GM12875 (cell line): ENCODE results near the gene TCIRG1.

Experiments used
- H3K4me3 ChIP-seq: one replicate; pipeline ENCODE4 v1.5.1; 2011; ENCODE audit warnings: low read depth, low read length, control low read depth
- TF ChIP-seq, protein P1 (sequence below): IDR thresholded peaks from 2 replicates; pipeline ENCODE4 v1.5.1; 2011; ENCODE audit warnings: low read depth, mild to moderate bottlenecking, control low read depth, inconsistent platforms, low read length, moderate library complexity, borderline replicate concordance; ENCODE audit not compliant: insufficient read depth

TCIRG1 gene

DNA sequence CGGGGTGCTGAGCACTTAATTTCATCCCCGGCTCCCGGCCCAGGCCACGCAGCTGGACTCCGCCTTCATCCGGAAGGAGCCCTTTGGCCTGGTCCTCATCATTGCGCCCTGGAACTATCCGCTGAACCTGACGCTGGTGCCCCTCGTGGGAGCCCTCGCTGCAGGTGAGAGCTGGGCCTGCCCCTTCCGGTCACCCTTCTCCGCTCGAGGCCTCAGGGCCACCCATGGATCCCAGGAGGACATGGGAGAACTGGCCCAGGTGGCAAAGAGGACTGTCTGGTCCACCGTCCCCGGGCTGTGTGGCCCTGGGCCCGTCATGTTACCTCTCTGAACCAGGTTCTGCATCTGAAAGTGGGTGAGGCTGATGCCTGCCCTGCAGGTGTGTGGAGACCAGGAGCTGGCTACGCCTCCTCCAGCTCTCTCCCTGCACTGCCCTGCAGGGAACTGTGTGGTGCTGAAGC, 20.1 kb upstream of the TCIRG1 start:
- TF ChIP-seq, protein P1, sequence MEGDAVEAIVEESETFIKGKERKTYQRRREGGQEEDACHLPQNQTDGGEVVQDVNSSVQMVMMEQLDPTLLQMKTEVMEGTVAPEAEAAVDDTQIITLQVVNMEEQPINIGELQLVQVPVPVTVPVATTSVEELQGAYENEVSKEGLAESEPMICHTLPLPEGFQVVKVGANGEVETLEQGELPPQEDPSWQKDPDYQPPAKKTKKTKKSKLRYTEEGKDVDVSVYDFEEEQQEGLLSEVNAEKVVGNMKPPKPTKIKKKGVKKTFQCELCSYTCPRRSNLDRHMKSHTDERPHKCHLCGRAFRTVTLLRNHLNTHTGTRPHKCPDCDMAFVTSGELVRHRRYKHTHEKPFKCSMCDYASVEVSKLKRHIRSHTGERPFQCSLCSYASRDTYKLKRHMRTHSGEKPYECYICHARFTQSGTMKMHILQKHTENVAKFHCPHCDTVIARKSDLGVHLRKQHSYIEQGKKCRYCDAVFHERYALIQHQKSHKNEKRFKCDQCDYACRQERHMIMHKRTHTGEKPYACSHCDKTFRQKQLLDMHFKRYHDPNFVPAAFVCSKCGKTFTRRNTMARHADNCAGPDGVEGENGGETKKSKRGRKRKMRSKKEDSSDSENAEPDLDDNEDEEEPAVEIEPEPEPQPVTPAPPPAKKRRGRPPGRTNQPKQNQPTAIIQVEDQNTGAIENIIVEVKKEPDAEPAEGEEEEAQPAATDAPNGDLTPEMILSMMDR, result no peak
- H3K4me3 ChIP-seq, result no peak overlapping the region

GRCh38 chr11:68019486-68019885, 19.3 kb upstream of the TCIRG1 start:
- no peak overlapping the region for H3K4me3 ChIP-seq
- TF ChIP-seq, protein P1, result no peak

GRCh38 chr11:68020575-68020974, 18.2 kb upstream of the TCIRG1 start:
- no peak overlapping the region for H3K4me3 ChIP-seq
- TF ChIP-seq, protein P1, result peak; percentile 19; the same call in 1 of the 2 replicates

DNA sequence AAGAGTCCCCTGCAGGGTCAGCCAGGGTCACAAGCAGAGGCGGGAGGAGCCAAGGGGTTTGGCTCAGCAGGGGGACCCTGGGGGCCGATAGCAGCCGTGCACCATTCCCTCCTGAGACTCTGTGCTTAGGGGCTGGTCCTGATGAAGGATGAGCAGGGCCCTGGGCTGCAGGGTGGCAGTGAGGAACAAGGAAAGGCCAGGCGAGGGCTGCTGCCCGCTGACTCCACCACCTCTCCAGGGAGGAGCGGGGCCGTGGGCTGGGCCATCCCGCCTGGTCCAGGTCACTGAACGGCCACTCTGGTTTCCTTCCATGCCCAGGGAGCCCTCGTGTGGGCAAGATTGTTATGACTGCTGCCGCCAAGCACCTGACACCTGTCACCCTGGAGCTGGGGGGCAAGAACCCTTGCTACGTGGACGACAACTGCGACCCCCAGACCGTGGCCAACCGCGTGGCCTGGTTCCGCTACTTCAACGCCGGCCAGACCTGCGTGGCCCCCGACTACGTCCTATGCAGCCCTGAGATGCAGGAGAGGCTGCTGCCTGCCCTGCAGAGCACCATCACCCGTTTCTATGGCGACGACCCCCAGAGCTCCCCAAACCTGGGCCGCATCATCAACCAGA, 17.5 kb upstream of the TCIRG1 start:
- no peak overlapping the region for H3K4me3 ChIP-seq
- TF ChIP-seq, protein P1, result peak; percentile 30; the same call in 1 of the 2 replicates

GRCh38 chr11:68022531-68022930, 16.3 kb upstream of the TCIRG1 start:
- H3K4me3 ChIP-seq, result no peak overlapping the region
- TF ChIP-seq, protein P1, result no peak

DNA sequence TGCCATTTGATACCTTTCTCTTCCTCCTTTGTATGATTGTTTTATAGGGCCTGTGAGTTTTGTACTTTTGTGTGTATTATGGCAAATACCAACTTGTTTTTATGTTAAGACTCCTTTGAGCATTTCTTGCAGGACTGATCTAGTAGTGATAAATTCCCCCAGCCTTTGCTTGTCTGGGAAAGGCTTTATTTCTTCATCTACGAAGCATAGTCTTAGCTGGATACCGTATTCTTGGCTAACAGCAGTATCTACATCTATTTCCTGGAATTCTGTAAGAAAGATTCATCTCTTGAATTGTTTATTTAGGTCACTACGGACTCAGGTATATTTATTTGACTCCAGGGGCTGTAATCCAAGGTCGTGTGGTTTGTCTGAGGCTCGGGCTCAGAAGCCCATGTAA, 14.3 kb upstream of the TCIRG1 start:
- TF ChIP-seq, protein P1, result no peak

DNA sequence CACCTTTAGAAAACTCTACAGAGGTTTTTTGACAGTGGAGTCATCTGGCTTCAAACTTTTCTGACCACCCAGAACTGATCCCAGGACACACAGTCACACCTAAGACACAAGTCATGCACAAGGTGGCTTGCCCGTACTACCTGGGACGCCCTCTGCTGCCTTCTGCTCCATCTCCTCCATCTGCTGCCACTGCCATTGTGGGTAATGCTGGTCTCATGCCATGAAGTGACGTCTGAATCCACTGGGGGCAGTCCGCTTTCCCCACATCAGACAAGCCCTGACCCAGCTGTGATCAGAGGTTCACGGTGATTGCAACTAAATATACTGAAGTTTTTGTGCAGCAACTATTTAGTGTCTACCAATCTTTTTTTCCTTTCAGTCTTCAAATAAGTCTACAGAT, 13.8 kb upstream of the TCIRG1 start:
- TF ChIP-seq, protein P1, result peak; percentile 23; the same call in 1 of the 2 replicates
- H3K4me3 ChIP-seq, result no peak overlapping the region

More for the DNA sequence above, 14.3 kb upstream of the TCIRG1 start:
- no peak overlapping the region for H3K4me3 ChIP-seq
